ENCODE data around the gene GSTO2. TPM values are rescaled to one million over a fixed set of nuclear protein-coding genes. Genes with fewer than 3 reads are reported as not detected.

The GSTO2 gene
- total and polyA plus RNA-seq, 2 of the 13 experiments (the other 11 are each of a cell fraction or from before 2014, with no cell fraction given), result 2.1 to 7.9 TPM

GRCh38 chr10:104281694-104282093 lies 12.7 kb downstream of the GSTO2 start (continued):
- TF ChIP-seq FOXA3 (CRISPR knock-in tag; IDR thresholded peaks at IDR 0.05) (peak; percentile 50), ZNF629 (CRISPR knock-in tag; conservative IDR thresholded peaks at IDR 0.05) (0 out of 2 replicates have a peak, but pooled peaks have one; percentile 23), ZMYM4 (CRISPR knock-in tag; IDR thresholded peaks at IDR 0.05) (0 out of 2 replicates have a peak, but pooled peaks have one; percentile 23), PPARG (CRISPR knock-in tag; conservative IDR thresholded peaks at IDR 0.05) (0 out of 2 replicates have a peak, but pooled peaks have one; percentile 28), ARID5B (CRISPR knock-in tag; IDR thresholded peaks at IDR 0.05) (peak; percentile 44; the same call in 1 of the 2 replicates), NAIF1 (CRISPR knock-in tag; IDR thresholded peaks at IDR 0.05; ENCODE audit: borderline replicate concordance) (no peak), ZNF251 (CRISPR knock-in tag; IDR thresholded peaks at IDR 0.05) (no peak), PHF21A (CRISPR knock-in tag; IDR thresholded peaks at IDR 0.05) (0 out of 2 replicates have a peak, but pooled peaks have one; percentile 9), TBX3 (IDR thresholded peaks at IDR 0.05; ENCODE audit: borderline replicate concordance) (no peak), FOXA1 (IDR thresholded peaks at IDR 0.05) (no peak), FOXA1 (CRISPR knock-in tag; IDR thresholded peaks at IDR 0.05) (0 out of 2 replicates have a peak, but pooled peaks have one; percentile 12)
- TF ChIP-seq, protein P1, sequence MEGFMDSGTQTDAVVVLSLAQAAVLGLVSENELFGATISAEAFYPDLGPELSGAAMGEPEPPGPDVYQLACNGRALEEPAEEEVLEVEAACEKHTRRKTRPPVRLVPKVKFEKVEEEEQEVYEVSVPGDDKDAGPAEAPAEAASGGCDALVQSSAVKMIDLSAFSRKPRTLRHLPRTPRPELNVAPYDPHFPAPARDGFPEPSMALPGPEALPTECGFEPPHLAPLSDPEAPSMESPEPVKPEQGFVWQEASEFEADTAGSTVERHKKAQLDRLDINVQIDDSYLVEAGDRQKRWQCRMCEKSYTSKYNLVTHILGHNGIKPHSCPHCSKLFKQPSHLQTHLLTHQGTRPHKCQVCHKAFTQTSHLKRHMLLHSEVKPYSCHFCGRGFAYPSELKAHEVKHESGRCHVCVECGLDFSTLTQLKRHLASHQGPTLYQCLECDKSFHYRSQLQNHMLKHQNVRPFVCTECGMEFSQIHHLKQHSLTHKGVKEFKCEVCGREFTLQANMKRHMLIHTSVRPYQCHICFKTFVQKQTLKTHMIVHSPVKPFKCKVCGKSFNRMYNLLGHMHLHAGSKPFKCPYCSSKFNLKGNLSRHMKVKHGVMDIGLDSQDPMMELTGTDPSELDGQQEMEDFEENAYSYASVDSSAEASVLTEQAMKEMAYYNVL (CRISPR knock-in tag; IDR thresholded peaks at IDR 0.05; ENCODE audit: borderline replicate concordance), result no peak
- TF ChIP-seq, protein P2, sequence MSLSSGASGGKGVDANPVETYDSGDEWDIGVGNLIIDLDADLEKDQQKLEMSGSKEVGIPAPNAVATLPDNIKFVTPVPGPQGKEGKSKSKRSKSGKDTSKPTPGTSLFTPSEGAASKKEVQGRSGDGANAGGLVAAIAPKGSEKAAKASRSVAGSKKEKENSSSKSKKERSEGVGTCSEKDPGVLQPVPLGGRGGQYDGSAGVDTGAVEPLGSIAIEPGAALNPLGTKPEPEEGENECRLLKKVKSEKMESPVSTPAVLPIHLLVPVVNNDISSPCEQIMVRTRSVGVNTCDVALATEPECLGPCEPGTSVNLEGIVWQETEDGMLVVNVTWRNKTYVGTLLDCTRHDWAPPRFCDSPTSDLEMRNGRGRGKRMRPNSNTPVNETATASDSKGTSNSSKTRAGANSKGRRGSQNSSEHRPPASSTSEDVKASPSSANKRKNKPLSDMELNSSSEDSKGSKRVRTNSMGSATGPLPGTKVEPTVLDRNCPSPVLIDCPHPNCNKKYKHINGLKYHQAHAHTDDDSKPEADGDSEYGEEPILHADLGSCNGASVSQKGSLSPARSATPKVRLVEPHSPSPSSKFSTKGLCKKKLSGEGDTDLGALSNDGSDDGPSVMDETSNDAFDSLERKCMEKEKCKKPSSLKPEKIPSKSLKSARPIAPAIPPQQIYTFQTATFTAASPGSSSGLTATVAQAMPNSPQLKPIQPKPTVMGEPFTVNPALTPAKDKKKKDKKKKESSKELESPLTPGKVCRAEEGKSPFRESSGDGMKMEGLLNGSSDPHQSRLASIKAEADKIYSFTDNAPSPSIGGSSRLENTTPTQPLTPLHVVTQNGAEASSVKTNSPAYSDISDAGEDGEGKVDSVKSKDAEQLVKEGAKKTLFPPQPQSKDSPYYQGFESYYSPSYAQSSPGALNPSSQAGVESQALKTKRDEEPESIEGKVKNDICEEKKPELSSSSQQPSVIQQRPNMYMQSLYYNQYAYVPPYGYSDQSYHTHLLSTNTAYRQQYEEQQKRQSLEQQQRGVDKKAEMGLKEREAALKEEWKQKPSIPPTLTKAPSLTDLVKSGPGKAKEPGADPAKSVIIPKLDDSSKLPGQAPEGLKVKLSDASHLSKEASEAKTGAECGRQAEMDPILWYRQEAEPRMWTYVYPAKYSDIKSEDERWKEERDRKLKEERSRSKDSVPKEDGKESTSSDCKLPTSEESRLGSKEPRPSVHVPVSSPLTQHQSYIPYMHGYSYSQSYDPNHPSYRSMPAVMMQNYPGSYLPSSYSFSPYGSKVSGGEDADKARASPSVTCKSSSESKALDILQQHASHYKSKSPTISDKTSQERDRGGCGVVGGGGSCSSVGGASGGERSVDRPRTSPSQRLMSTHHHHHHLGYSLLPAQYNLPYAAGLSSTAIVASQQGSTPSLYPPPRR (CRISPR knock-in tag; IDR thresholded peaks at IDR 0.05; ENCODE audit: borderline replicate concordance), result peak; percentile 60; the same call in 1 of the 2 replicates
- TF ChIP-seq, protein P3, sequence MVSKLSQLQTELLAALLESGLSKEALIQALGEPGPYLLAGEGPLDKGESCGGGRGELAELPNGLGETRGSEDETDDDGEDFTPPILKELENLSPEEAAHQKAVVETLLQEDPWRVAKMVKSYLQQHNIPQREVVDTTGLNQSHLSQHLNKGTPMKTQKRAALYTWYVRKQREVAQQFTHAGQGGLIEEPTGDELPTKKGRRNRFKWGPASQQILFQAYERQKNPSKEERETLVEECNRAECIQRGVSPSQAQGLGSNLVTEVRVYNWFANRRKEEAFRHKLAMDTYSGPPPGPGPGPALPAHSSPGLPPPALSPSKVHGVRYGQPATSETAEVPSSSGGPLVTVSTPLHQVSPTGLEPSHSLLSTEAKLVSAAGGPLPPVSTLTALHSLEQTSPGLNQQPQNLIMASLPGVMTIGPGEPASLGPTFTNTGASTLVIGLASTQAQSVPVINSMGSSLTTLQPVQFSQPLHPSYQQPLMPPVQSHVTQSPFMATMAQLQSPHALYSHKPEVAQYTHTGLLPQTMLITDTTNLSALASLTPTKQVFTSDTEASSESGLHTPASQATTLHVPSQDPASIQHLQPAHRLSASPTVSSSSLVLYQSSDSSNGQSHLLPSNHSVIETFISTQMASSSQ (IDR thresholded peaks at IDR 0.05; ENCODE audit: low read depth), result no peak
- TF ChIP-seq, protein P3 (CRISPR knock-in tag; IDR thresholded peaks at IDR 0.05; ENCODE audit: borderline replicate concordance), result no peak

Data from HepG2 (cell line).